ENCODE results near the gene COMMD4.
"Not testable (repeated sequence)": the region's sequence is repeated elsewhere in the genome, so short reads cannot be mapped to it uniquely, and the experiment has no call there.

The COMMD4 gene

GRCh38 chr15:75348562-75349350, 12.9 kb downstream of the COMMD4 start:
- Histone ChIP-seq H3K27ac (ENCODE audit: low read length) (no peak overlapping the region), H3K4me1 (ENCODE audit: control insufficient read depth, insufficient read depth, low read length) (peaks cover 15% of the 10 kb centered on the region)

GRCh38 chr15:75349351-75349669, 13.4 kb downstream of the COMMD4 start:
- peak overlapping the region in 1 of 2 donors; percentile 94 for H3K4me3 ChIP-seq (ENCODE audit: low read length in 2 of 2)
- H3K27me3 ChIP-seq (ENCODE audit: control insufficient read depth in 1 of 2, insufficient read depth in 2 of 2, low read length in 2 of 2); H3K36me3 ChIP-seq (ENCODE audit: control insufficient read depth in 2 of 2, insufficient read depth in 2 of 2, low read length in 2 of 2); H3K9ac ChIP-seq (ENCODE audit: low read length in 2 of 2); H3K9me3 ChIP-seq (ENCODE audit: control insufficient read depth in 2 of 2, low read length in 2 of 2); H3K27ac ChIP-seq (ENCODE audit: low read length): not testable (repeated sequence)
- peaks cover 15% of the 10 kb centered on the region for H3K4me1 ChIP-seq (ENCODE audit: control insufficient read depth, insufficient read depth, low read length)

More at GRCh38 chr15:75348562-75349350, 12.9 kb downstream of the COMMD4 start:
- H3K4me3 ChIP-seq (ENCODE audit: low read length in 2 of 2) = peak overlapping the region; percentile 94
- H3K9me3 ChIP-seq (ENCODE audit: control insufficient read depth in 2 of 2, low read length in 2 of 2) = no peaks in the 10 kb centered on the region
- H3K9ac ChIP-seq (ENCODE audit: low read length in 2 of 2) = peak overlapping the region; percentile 79 to 82
- H3K27me3 ChIP-seq (ENCODE audit: control insufficient read depth in 1 of 2, insufficient read depth in 2 of 2, low read length in 2 of 2) = no peaks in the 10 kb centered on the region
- no peaks in the 10 kb centered on the region for H3K36me3 ChIP-seq (ENCODE audit: control insufficient read depth in 2 of 2, insufficient read depth in 2 of 2, low read length in 2 of 2)

GRCh38 chr15:75349851-75350588, 14.2 kb downstream of the COMMD4 start:
- Histone ChIP-seq H3K4me3 (ENCODE audit: low read length in 2 of 2) (no peak overlapping the region), H3K9ac (ENCODE audit: low read length in 2 of 2) (no peak overlapping the region), H3K36me3 (ENCODE audit: control insufficient read depth in 2 of 2, insufficient read depth in 2 of 2, low read length in 2 of 2) (peaks cover 0 to 2% of the 10 kb centered on the region in 2 donors), H3K9me3 (ENCODE audit: control insufficient read depth in 2 of 2, low read length in 2 of 2) (no peaks in the 10 kb centered on the region), H3K27ac (ENCODE audit: low read length) (no peak overlapping the region), H3K27me3 (ENCODE audit: control insufficient read depth in 1 of 2, insufficient read depth in 2 of 2, low read length in 2 of 2) (no peaks in the 10 kb centered on the region), H3K4me1 (ENCODE audit: control insufficient read depth, insufficient read depth, low read length) (peaks cover 15% of the 10 kb centered on the region)

GRCh38 chr15:75350601-75351361, 14.9 kb downstream of the COMMD4 start:
- H3K9ac ChIP-seq (ENCODE audit: low read length in 2 of 2) = no peak overlapping the region
- H3K36me3 ChIP-seq (ENCODE audit: control insufficient read depth in 2 of 2, insufficient read depth in 2 of 2, low read length in 2 of 2) = peaks cover 0 to 2% of the 10 kb centered on the region in 2 donors
- H3K9me3 ChIP-seq (ENCODE audit: control insufficient read depth in 2 of 2, low read length in 2 of 2) = no peaks in the 10 kb centered on the region
- H3K4me1 ChIP-seq (ENCODE audit: control insufficient read depth, insufficient read depth, low read length) = peaks cover 15% of the 10 kb centered on the region
- H3K27ac ChIP-seq (ENCODE audit: low read length) = no peak overlapping the region
- no peak overlapping the region for H3K4me3 ChIP-seq (ENCODE audit: low read length in 2 of 2)
- no peaks in the 10 kb centered on the region for H3K27me3 ChIP-seq (ENCODE audit: control insufficient read depth in 1 of 2, insufficient read depth in 2 of 2, low read length in 2 of 2)

- Histone ChIP-seq H3K4me3 (ENCODE audit: low read length in 2 of 2) (no peak overlapping the region), H3K27me3 (ENCODE audit: control insufficient read depth in 1 of 2, insufficient read depth in 2 of 2, low read length in 2 of 2) (no peaks in the 10 kb centered on the region), H3K9me3 (ENCODE audit: control insufficient read depth in 2 of 2, low read length in 2 of 2) (no peaks in the 10 kb centered on the region), H3K27ac (ENCODE audit: low read length) (no peak overlapping the region), H3K36me3 (ENCODE audit: control insufficient read depth in 2 of 2, insufficient read depth in 2 of 2, low read length in 2 of 2) (peaks cover 5 to 11% of the 10 kb centered on the region in 2 donors), H3K4me1 (ENCODE audit: control insufficient read depth, insufficient read depth, low read length) (peaks cover 13% of the 10 kb centered on the region), H3K9ac (ENCODE audit: low read length in 2 of 2) (no peak overlapping the region)
These were observed 16.6 kb downstream of the COMMD4 start for GRCh38 chr15:75352186-75353080.

- Histone ChIP-seq H3K27me3 (ENCODE audit: control insufficient read depth in 1 of 2, insufficient read depth in 2 of 2, low read length in 2 of 2) (no peaks in the 10 kb centered on the region), H3K36me3 (ENCODE audit: control insufficient read depth in 2 of 2, insufficient read depth in 2 of 2, low read length in 2 of 2) (peaks cover 10 to 18% of the 10 kb centered on the region in 2 donors), H3K4me1 (ENCODE audit: control insufficient read depth, insufficient read depth, low read length) (peaks cover 7% of the 10 kb centered on the region), H3K4me3 (ENCODE audit: low read length in 2 of 2) (no peak overlapping the region), H3K9ac (ENCODE audit: low read length in 2 of 2) (no peak overlapping the region), H3K9me3 (ENCODE audit: control insufficient read depth in 2 of 2, low read length in 2 of 2) (no peaks in the 10 kb centered on the region), H3K27ac (ENCODE audit: low read length) (no peak overlapping the region)
These were observed 17.7 kb downstream of the COMMD4 start for GRCh38 chr15:75353604-75354003.

GRCh38 chr15:75354454-75354853, 18.6 kb downstream of the COMMD4 start:
- Histone ChIP-seq H3K4me3 (ENCODE audit: low read length in 2 of 2) (no peak overlapping the region), H3K4me1 (ENCODE audit: control insufficient read depth, insufficient read depth, low read length) (no peaks in the 10 kb centered on the region), H3K9ac (ENCODE audit: low read length in 2 of 2) (no peak overlapping the region), H3K27ac (ENCODE audit: low read length) (no peak overlapping the region), H3K9me3 (ENCODE audit: control insufficient read depth in 2 of 2, low read length in 2 of 2) (no peaks in the 10 kb centered on the region), H3K36me3 (ENCODE audit: control insufficient read depth in 2 of 2, insufficient read depth in 2 of 2, low read length in 2 of 2) (peaks cover 14 to 24% of the 10 kb centered on the region in 2 donors), H3K27me3 (ENCODE audit: control insufficient read depth in 1 of 2, insufficient read depth in 2 of 2, low read length in 2 of 2) (no peaks in the 10 kb centered on the region)

GRCh38 chr15:75355369-75355768, 19.5 kb downstream of the COMMD4 start:
- Histone ChIP-seq H3K36me3 (ENCODE audit: control insufficient read depth in 2 of 2, insufficient read depth in 2 of 2, low read length in 2 of 2) (peaks cover 18 to 30% of the 10 kb centered on the region in 2 donors), H3K4me1 (ENCODE audit: control insufficient read depth, insufficient read depth, low read length) (no peaks in the 10 kb centered on the region), H3K27ac (ENCODE audit: low read length) (no peak overlapping the region), H3K4me3 (ENCODE audit: low read length in 2 of 2) (no peak overlapping the region), H3K27me3 (ENCODE audit: control insufficient read depth in 1 of 2, insufficient read depth in 2 of 2, low read length in 2 of 2) (no peaks in the 10 kb centered on the region), H3K9ac (ENCODE audit: low read length in 2 of 2) (no peak overlapping the region), H3K9me3 (ENCODE audit: control insufficient read depth in 2 of 2, low read length in 2 of 2) (no peaks in the 10 kb centered on the region)

- no peaks in the 10 kb centered on the region for H3K9me3 ChIP-seq (ENCODE audit: control insufficient read depth in 2 of 2, low read length in 2 of 2)
- no peaks in the 10 kb centered on the region for H3K4me1 ChIP-seq (ENCODE audit: control insufficient read depth, insufficient read depth, low read length)
- no peak overlapping the region for H3K27ac ChIP-seq (ENCODE audit: low read length)
- H3K27me3 ChIP-seq (ENCODE audit: control insufficient read depth in 1 of 2, insufficient read depth in 2 of 2, low read length in 2 of 2) = no peaks in the 10 kb centered on the region
- H3K36me3 ChIP-seq (ENCODE audit: control insufficient read depth in 2 of 2, insufficient read depth in 2 of 2, low read length in 2 of 2) = peaks cover 18 to 31% of the 10 kb centered on the region in 2 donors
- H3K9ac ChIP-seq (ENCODE audit: low read length in 2 of 2) = no peak overlapping the region
- H3K4me3 ChIP-seq (ENCODE audit: low read length in 2 of 2) = no peak overlapping the region
These were observed 20.1 kb downstream of the COMMD4 start for GRCh38 chr15:75356006-75356405.

GRCh38 chr15:75356517-75356916, 20.7 kb downstream of the COMMD4 start:
- H3K4me1 ChIP-seq (ENCODE audit: control insufficient read depth, insufficient read depth, low read length) = no peaks in the 10 kb centered on the region
- no peak overlapping the region for H3K9ac ChIP-seq (ENCODE audit: low read length in 2 of 2)
- H3K36me3 ChIP-seq (ENCODE audit: control insufficient read depth in 2 of 2, insufficient read depth in 2 of 2, low read length in 2 of 2) = peaks cover 18 to 35% of the 10 kb centered on the region in 2 donors
- H3K27me3 ChIP-seq (ENCODE audit: control insufficient read depth in 1 of 2, insufficient read depth in 2 of 2, low read length in 2 of 2) = no peaks in the 10 kb centered on the region
- no peak overlapping the region for H3K27ac ChIP-seq (ENCODE audit: low read length)
- no peaks in the 10 kb centered on the region for H3K9me3 ChIP-seq (ENCODE audit: control insufficient read depth in 2 of 2, low read length in 2 of 2)
- no peak overlapping the region for H3K4me3 ChIP-seq (ENCODE audit: low read length in 2 of 2)
